ENCODE results near the gene CEP192.
"Not testable (repeated sequence)": the region's sequence is repeated elsewhere in the genome, so short reads cannot be mapped to it uniquely, and the experiment has no call there.

Gene CEP192

GRCh38 chr18:13076886-13077285, 85.7 kb downstream of the CEP192 start:
- DNase-seq = no peak
- intact Hi-C loops (cut with DNase I) = no loop called here

- intact Hi-C loops (cut with DNase I) = no loop called here
- DNase-seq = no peak
Observed at GRCh38 chr18:13077473-13077872, 86.3 kb downstream of the CEP192 start.

GRCh38 chr18:13078065-13078464, 86.9 kb downstream of the CEP192 start:
- DNase-seq; intact Hi-C loops (cut with DNase I): not testable (repeated sequence)

- no peak for DNase-seq
- intact Hi-C loops (cut with DNase I) = no loop called here
Observed at GRCh38 chr18:13086906-13087305, 95.7 kb downstream of the CEP192 start.

- intact Hi-C loops (cut with DNase I) = no loop called here
Observed at GRCh38 chr18:13095466-13095865, 104.3 kb downstream of the CEP192 start.

GRCh38 chr18:13096232-13096631, 105.1 kb downstream of the CEP192 start:
- intact Hi-C loops (cut with DNase I) = no loop called here
- DNase-seq = no peak

More at GRCh38 chr18:13095466-13095865, 104.3 kb downstream of the CEP192 start:
- no peak for DNase-seq

GRCh38 chr18:13096719-13097118, 105.6 kb downstream of the CEP192 start:
- no peak for DNase-seq
- intact Hi-C loops (cut with DNase I) = no loop called here

- intact Hi-C loops (cut with DNase I); DNase-seq: not testable (repeated sequence)
Observed at GRCh38 chr18:13098104-13098503, 106.9 kb downstream of the CEP192 start.

- no peak for DNase-seq
- intact Hi-C loops (cut with DNase I) = no loop called here
Observed at GRCh38 chr18:13099113-13099512, 108.0 kb downstream of the CEP192 start.

GRCh38 chr18:13100942-13101658, 109.9 kb downstream of the CEP192 start:
- intact Hi-C loops (cut with DNase I) = no loop called here
- DNase-seq = no peak

- no peak for DNase-seq
- intact Hi-C loops (cut with DNase I) = no loop called here
Observed at GRCh38 chr18:13101659-13102197, 110.6 kb downstream of the CEP192 start.

- intact Hi-C loops (cut with DNase I) = no loop called here
- no peak for DNase-seq
Observed at GRCh38 chr18:13103366-13103765, 112.2 kb downstream of the CEP192 start.

GRCh38 chr18:13105059-13105458, 113.9 kb downstream of the CEP192 start:
- intact Hi-C loops (cut with DNase I) = no loop called here
- no peak for DNase-seq

GRCh38 chr18:13107074-13107473, 115.9 kb downstream of the CEP192 start:
- no peak for DNase-seq
- intact Hi-C loops (cut with DNase I) = no loop called here

GRCh38 chr18:13108330-13108729, 117.2 kb downstream of the CEP192 start:
- intact Hi-C loops (cut with DNase I) = no loop called here
- DNase-seq = no peak

- no peak for DNase-seq
- intact Hi-C loops (cut with DNase I) = no loop called here
Observed at GRCh38 chr18:13110559-13110958, 119.4 kb downstream of the CEP192 start.

GRCh38 chr18:13112982-13113381, 121.8 kb downstream of the CEP192 start:
- intact Hi-C loops (cut with DNase I) = no loop called here

GRCh38 chr18:13120255-13120654, 129.1 kb downstream of the CEP192 start:
- DNase-seq = no peak
- intact Hi-C loops (cut with DNase I) = loop anchor here (5.0 kb wide), 1 partner anchor 42 kb away; no protein-coding TSS in a partner anchor

More at GRCh38 chr18:13112982-13113381, 121.8 kb downstream of the CEP192 start:
- peak; percentile 41 to 88 (median 70) for DNase-seq

- intact Hi-C loops (cut with DNase I) = loop anchor here (5.0 kb wide), 1 partner anchor 41 kb away; no protein-coding TSS in a partner anchor
Observed at GRCh38 chr18:13120983-13121441, 129.8 kb downstream of the CEP192 start.

GRCh38 chr18:13124411-13124810, 133.2 kb downstream of the CEP192 start:
- peak in 4 of 42 donors; percentile 23 to 66 (median 41) for DNase-seq
- intact Hi-C loops (cut with DNase I) = loop anchor here (5.0 kb wide), 1 partner anchor 38 kb away; no protein-coding TSS in a partner anchor

More at GRCh38 chr18:13120983-13121441, 129.8 kb downstream of the CEP192 start:
- peak in 2 of 42 donors; percentile 2 to 37 for DNase-seq

GRCh38 chr18:13125191-13125590, 134.0 kb downstream of the CEP192 start:
- intact Hi-C loops (cut with DNase I) = no loop called here
- DNase-seq = no peak
